Body of pancreas (tissue), 4 donors: ENCODE measurements around the gene PLIN4.

ENCODE experiments used
- CTCF ChIP-seq, 7 experiments: fragments of 450-650 bp in 4 of 7; fragments of 200-600 bp in 3 of 7; sonication (generic) in 3 of 7; IDR thresholded peaks; one replicate each; pipeline ENCODE4 v1.5.1; 2016 to 2019; ENCODE audit warnings: antibody characterized with exemption in 7 of 7
- POLR2A ChIP-seq, 3 donors: fragments of 450-650 bp; IDR thresholded peaks; one replicate each; pipeline ENCODE4 v1.6.1; 2016; ENCODE audit warnings: antibody characterized with exemption in 3 of 3, mild to moderate bottlenecking in 2 of 3

- no peak for TF ChIP-seq CTCF (IDR thresholded peaks at IDR 0.05)
- TF ChIP-seq POLR2A (IDR thresholded peaks at IDR 0.05) = no peak
Observed at GRCh38 chr19:4536798-4537197, 18.5 kb upstream of the PLIN4 start.
